ENCODE results near the gene TEX12. TPM values are rescaled to one million over a fixed set of nuclear protein-coding genes. Genes with fewer than 3 reads are reported as not detected.

TEX12 gene
- total RNA-seq, 4 donors from 2014 or later: 2.4 TPM; not detected in 3

GRCh38 chr11:112128483-112129121 lies 38.6 kb upstream of the TEX12 start:
- no peaks in the 10 kb centered on the region for H3K36me3 ChIP-seq
- H3K27ac ChIP-seq: peak overlapping the region in 1 of 4 donors; percentile 23
- DNase-seq (ENCODE audit: low spot score in 2 of 2): peak; percentile 33 to 44
- H3K27me3 ChIP-seq: no peaks in the 10 kb centered on the region
- 54 to 63% methylated on average over 3 of the region's 3 CpGs for WGBS, 2 donors
- TF ChIP-seq CTCF (IDR thresholded peaks at IDR 0.05): no peak
- TF ChIP-seq POLR2A (IDR thresholded peaks at IDR 0.05): no peak
- TF ChIP-seq EP300 (IDR thresholded peaks at IDR 0.05): no peak
- H3K4me3 ChIP-seq: no peak overlapping the region
- H3K9me3 ChIP-seq: no peaks in the 10 kb centered on the region
- H3K4me1 ChIP-seq: peaks cover 0 to 3% (median 0%) of the 10 kb centered on the region in 4 donors

- Histone ChIP-seq H3K27ac (no peak overlapping the region), H3K4me3 (no peak overlapping the region), H3K27me3 (no peaks in the 10 kb centered on the region), H3K36me3 (no peaks in the 10 kb centered on the region), H3K4me1 (peaks cover 0 to 3% (median 0%) of the 10 kb centered on the region in 4 donors), H3K9me3 (no peaks in the 10 kb centered on the region)
- WGBS, 2 donors: 71 to 78% methylated on average over 5 of the region's 5 CpGs
- no peak for TF ChIP-seq CTCF (IDR thresholded peaks at IDR 0.05)
- peak in 1 of 2 donors; percentile 59 for TF ChIP-seq EP300 (IDR thresholded peaks at IDR 0.05)
- DNase-seq (ENCODE audit: low spot score in 2 of 2): peak in 1 of 2 donors; percentile 10
These were observed 37.5 kb upstream of the TEX12 start for GRCh38 chr11:112129656-112130055.

GRCh38 chr11:112132737-112133136 lies 34.4 kb upstream of the TEX12 start:
- no peak for DNase-seq (ENCODE audit: low spot score in 2 of 2)
- Histone ChIP-seq H3K9me3 (no peaks in the 10 kb centered on the region), H3K4me1 (peaks cover 0 to 3% (median 0%) of the 10 kb centered on the region in 4 donors), H3K4me3 (no peak overlapping the region), H3K27me3 (no peaks in the 10 kb centered on the region), H3K27ac (no peak overlapping the region), H3K36me3 (no peaks in the 10 kb centered on the region)
- WGBS, 2 donors: 53 to 69% methylated on average over 2 of the region's 2 CpGs
- TF ChIP-seq EP300 (IDR thresholded peaks at IDR 0.05) (no peak), POLR2A (IDR thresholded peaks at IDR 0.05) (no peak), CTCF (IDR thresholded peaks at IDR 0.05) (no peak)

- Histone ChIP-seq H3K27ac (no peak overlapping the region), H3K9me3 (no peaks in the 10 kb centered on the region), H3K36me3 (no peaks in the 10 kb centered on the region), H3K4me3 (no peak overlapping the region), H3K4me1 (no peaks in the 10 kb centered on the region), H3K27me3 (no peaks in the 10 kb centered on the region)
- WGBS, 2 donors: 38 to 64% methylated on average over 4 of the region's 4 CpGs
- DNase-seq (ENCODE audit: low spot score in 2 of 2): no peak
- TF ChIP-seq EP300 (IDR thresholded peaks at IDR 0.05) (no peak), POLR2A (IDR thresholded peaks at IDR 0.05) (no peak), CTCF (IDR thresholded peaks at IDR 0.05) (no peak)
These were observed 32.7 kb upstream of the TEX12 start for GRCh38 chr11:112134473-112134872.

- TF ChIP-seq EP300 (IDR thresholded peaks at IDR 0.05) (no peak), POLR2A (IDR thresholded peaks at IDR 0.05) (no peak), CTCF (IDR thresholded peaks at IDR 0.05) (no peak)
- DNase-seq (ENCODE audit: low spot score in 2 of 2): no peak
- H3K27me3 ChIP-seq: no peaks in the 10 kb centered on the region
- H3K4me1 ChIP-seq: no peaks in the 10 kb centered on the region
- H3K9me3 ChIP-seq: peaks cover 0 to 9% (median 0%) of the 10 kb centered on the region in 4 donors
- no peak overlapping the region for H3K27ac ChIP-seq
- peaks cover 0 to 37% (median 0%) of the 10 kb centered on the region in 3 donors for H3K36me3 ChIP-seq
- H3K4me3 ChIP-seq: no peak overlapping the region
- 87 to 90% methylated on average over 3 of the region's 3 CpGs for WGBS, 2 donors
These were observed 23.6 kb upstream of the TEX12 start for GRCh38 chr11:112143597-112143996.

Measured in tibial nerve (tissue), 4 donors.